Liver (tissue), 9 donors: Measurements from ENCODE around the gene FAM149B1. TPM values are rescaled to one million over a fixed set of nuclear protein-coding genes. Genes with fewer than 3 reads are reported as not detected.

Source experiments
- DNase-seq: peaks from one replicate; pipeline ENCODE4 v3.0.0-alpha.2; 2017; ENCODE audit warnings: low spot score
- H3K27ac ChIP-seq, 2 donors: one replicate each; pipeline ENCODE4 v1.7.0; 2013; ENCODE audit warnings: inconsistent platforms in 2 of 2, low read length in 2 of 2, control low read depth in 1 of 2, low read depth in 1 of 2, mild to moderate bottlenecking in 1 of 2
- H3K27me3 ChIP-seq, 4 donors: one replicate each; pipeline versions ENCODE4 v1.6.1 to v1.7.0; 2013; ENCODE audit warnings: low read length in 3 of 4, inconsistent platforms in 1 of 4, mild to moderate bottlenecking in 1 of 4, moderate library complexity in 1 of 4; ENCODE audit not compliant: control insufficient read depth in 4 of 4, insufficient read depth in 4 of 4
- H3K36me3 ChIP-seq, 4 donors: one replicate each; pipeline versions ENCODE4 v1.6.1 to v1.7.0; 2013; ENCODE audit warnings: low read length in 3 of 4, mild to moderate bottlenecking in 3 of 4, low read depth in 1 of 4, moderate library complexity in 1 of 4; ENCODE audit not compliant: control insufficient read depth in 4 of 4, insufficient read depth in 3 of 4
- H3K4me1 ChIP-seq, 4 donors: one replicate each; pipeline versions ENCODE4 v1.6.1 to v1.7.0; 2013; ENCODE audit warnings: low read length in 3 of 4, mild to moderate bottlenecking in 3 of 4, moderate library complexity in 1 of 4; ENCODE audit not compliant: control insufficient read depth in 4 of 4, insufficient read depth in 4 of 4
- H3K4me3 ChIP-seq, 3 donors: one replicate each; pipeline versions ENCODE4 v1.6.1 to v1.7.0; 2013; ENCODE audit warnings: low read length in 3 of 3, control low read depth in 1 of 3, low read depth in 1 of 3, mild to moderate bottlenecking in 1 of 3
- H3K9ac ChIP-seq, 2 donors: one replicate each; pipeline ENCODE4 v1.7.0; 2013; ENCODE audit warnings: low read length in 2 of 2, mild to moderate bottlenecking in 2 of 2, moderate library complexity in 2 of 2, control low read depth in 1 of 2, low read depth in 1 of 2
- H3K9me3 ChIP-seq, 4 donors: one replicate each; pipeline versions ENCODE4 v1.6.1 to v1.7.0; 2013; ENCODE audit warnings: low read length in 3 of 4; ENCODE audit not compliant: control insufficient read depth in 4 of 4
- ATF3 ChIP-seq: IDR thresholded peaks from 2 replicates; pipeline ENCODE4 v1.6.1; 2016; ENCODE audit warnings: antibody characterized with exemption
- CTCF ChIP-seq: fragments of 150-350 bp; IDR thresholded peaks from 2 replicates; pipeline ENCODE4 v1.5.1; 2017; ENCODE audit warnings: improper control_type of control experiment, low read depth, low read length; ENCODE audit not compliant: missing input control
- EGR1 ChIP-seq, 2 donors: IDR thresholded peaks; 2 replicates each; pipeline ENCODE4 v1.6.1; 2016 to 2018; ENCODE audit warnings: antibody characterized with exemption in 2 of 2, low read depth in 2 of 2
- FOXA1 ChIP-seq: IDR thresholded peaks from 2 replicates; pipeline ENCODE4 v1.6.1; 2016; ENCODE audit warnings: antibody characterized with exemption
- FOXA2 ChIP-seq: IDR thresholded peaks from 2 replicates; pipeline ENCODE4 v1.6.1; 2016; ENCODE audit warnings: antibody characterized with exemption
- GABPA ChIP-seq, 2 donors: IDR thresholded peaks in 1 of 2; conservative IDR thresholded peaks in 1 of 2; 2 replicates each; pipeline ENCODE4 v1.6.1; 2016; ENCODE audit warnings: antibody characterized with exemption in 2 of 2, mild to moderate bottlenecking in 1 of 2, moderate library complexity in 1 of 2
- HNF4A ChIP-seq, 2 donors: conservative IDR thresholded peaks; 2 replicates each; pipeline ENCODE4 v1.6.1; 2016; ENCODE audit warnings: antibody characterized with exemption in 2 of 2, mild to moderate bottlenecking in 2 of 2
- HNF4G ChIP-seq: IDR thresholded peaks from 2 replicates; pipeline ENCODE4 v1.6.1; 2016; ENCODE audit warnings: antibody characterized with exemption
- JUND ChIP-seq, 2 donors: IDR thresholded peaks; 2 replicates each; pipeline ENCODE4 v1.6.1; 2016; ENCODE audit warnings: antibody characterized with exemption in 2 of 2
- MAX ChIP-seq: IDR thresholded peaks from 2 replicates; pipeline ENCODE4 v1.6.1; 2016; ENCODE audit warnings: antibody characterized with exemption
- NR2F2 ChIP-seq: IDR thresholded peaks from 2 replicates; pipeline ENCODE4 v1.6.1; 2016; ENCODE audit warnings: antibody characterized with exemption
- RAD21 ChIP-seq, 2 donors: IDR thresholded peaks; 2 replicates each; pipeline ENCODE4 v1.6.1; 2016; ENCODE audit warnings: antibody characterized with exemption in 2 of 2, mild to moderate bottlenecking in 2 of 2
- REST ChIP-seq: IDR thresholded peaks from 2 replicates; pipeline ENCODE4 v1.6.1; 2016; ENCODE audit warnings: antibody characterized with exemption, mild to moderate bottlenecking
- RXRA ChIP-seq, 2 donors: IDR thresholded peaks; 2 replicates each; pipeline ENCODE4 v1.6.1; 2017 to 2018; ENCODE audit warnings: antibody characterized with exemption in 2 of 2, mild to moderate bottlenecking in 1 of 2
- SP1 ChIP-seq: IDR thresholded peaks from 2 replicates; pipeline ENCODE4 v1.6.1; 2018; ENCODE audit warnings: antibody characterized with exemption, mild to moderate bottlenecking
- TAF1 ChIP-seq: conservative IDR thresholded peaks from 2 replicates; pipeline ENCODE4 v1.6.1; 2016; ENCODE audit warnings: antibody characterized with exemption, mild to moderate bottlenecking
- ZBTB33 ChIP-seq: IDR thresholded peaks from 2 replicates; pipeline ENCODE4 v1.6.1; 2016; ENCODE audit warnings: antibody characterized with exemption
- WGBS: extraction: QIAGEN DNeasy Blood & Tissue Kit; methylation state at CpG from one replicate; pipeline ENCODE4 v1.1.7; 2013; 5-methylcytosine and 5-hydroxymethylcytosine counted together
- polyA plus RNA-seq, 2 donors: library from polyadenylated mRNA; stranded (reverse) in 1 of 2; unstranded in 1 of 2; fragments of 200-250 nt in 1 of 2; fragments of >200 nt in 1 of 2; fragmentation: Nextera tagmentation in 1 of 2; extraction: Ambion mirVana in 1 of 2; gene quantifications; one replicate each; pipeline versions ENCODE4 v1.2.1 to v1.2.3, GENCODE V29; 2013 to 2015
- total RNA-seq, 2 donors: library from RNA; depleted of rRNA; stranded (reverse); fragments of >200 nt; gene quantifications; one replicate each; pipeline ENCODE4 v1.2.3, GENCODE V29; 2014
- donor health status: healthy.
- donor health status: healthy.
- donor health status: healthy.
- donor health status: healthy.
- donor health status: healthy.

FAM149B1 gene
- total and polyA plus RNA-seq, 4 donors = 7.3 to 12.9 (median 9.1) TPM

- WGBS = 98% methylated on average over 1 of the region's 1 CpG
- Histone ChIP-seq H3K4me3 (no peak overlapping the region), H3K9ac (no peak overlapping the region), H3K36me3 (peaks cover 0 to 16% (median 10%) of the 10 kb centered on the region in 4 donors), H3K27me3 (no peaks in the 10 kb centered on the region), H3K27ac (no peak overlapping the region), H3K9me3 (no peaks in the 10 kb centered on the region), H3K4me1 (peaks cover 0 to 7% (median 3%) of the 10 kb centered on the region in 4 donors)
- TF ChIP-seq EGR1 (IDR thresholded peaks at IDR 0.05; ENCODE audit: low read depth in 2 of 2) = no peak
- no peak for TF ChIP-seq RXRA (IDR thresholded peaks at IDR 0.05)
- no peak for TF ChIP-seq NR2F2
- no peak for TF ChIP-seq REST
- TF ChIP-seq MAX = no peak
- TF ChIP-seq FOXA2 = no peak
- no peak for TF ChIP-seq JUND (IDR thresholded peaks at IDR 0.05)
- no peak for TF ChIP-seq CTCF
- no peak for TF ChIP-seq HNF4G
- TF ChIP-seq SP1 = no peak
- TF ChIP-seq TAF1 = no peak
- no peak for TF ChIP-seq HNF4A (conservative IDR thresholded peaks at IDR 0.05)
- no peak for TF ChIP-seq RAD21 (IDR thresholded peaks at IDR 0.05)
- no peak for TF ChIP-seq FOXA1
- DNase-seq = no peak
Measured at GRCh38 chr10:73220989-73221388, 53.1 kb downstream of the FAM149B1 start.

GRCh38 chr10:73225518-73225917, 57.6 kb downstream of the FAM149B1 start:
- H3K27me3 ChIP-seq = no peaks in the 10 kb centered on the region
- H3K9me3 ChIP-seq = no peaks in the 10 kb centered on the region
- H3K27ac ChIP-seq = no peak overlapping the region
- no peak overlapping the region for H3K4me3 ChIP-seq
- H3K4me1 ChIP-seq = no peaks in the 10 kb centered on the region
- peaks cover 2 to 4% (median 2%) of the 10 kb centered on the region in 4 donors for H3K36me3 ChIP-seq
- no peak overlapping the region for H3K9ac ChIP-seq
- no peak for DNase-seq
- no peak for TF ChIP-seq EGR1 (IDR thresholded peaks at IDR 0.05; ENCODE audit: low read depth in 2 of 2)
- TF ChIP-seq ZBTB33 = no peak
- no peak for TF ChIP-seq GABPA (IDR thresholded peaks at IDR 0.05 in 1 of 2, conservative IDR thresholded peaks at IDR 0.05 in 1 of 2)
- no peak for TF ChIP-seq HNF4A (conservative IDR thresholded peaks at IDR 0.05)
- TF ChIP-seq FOXA1 = no peak
- TF ChIP-seq SP1 = no peak
- TF ChIP-seq TAF1 = no peak
- TF ChIP-seq FOXA2 = no peak
- TF ChIP-seq NR2F2 = no peak
- TF ChIP-seq JUND (IDR thresholded peaks at IDR 0.05) = no peak
- no peak for TF ChIP-seq ATF3
- TF ChIP-seq REST = no peak
- TF ChIP-seq MAX = no peak
- no peak for TF ChIP-seq RXRA (IDR thresholded peaks at IDR 0.05)
- TF ChIP-seq HNF4G = no peak
- TF ChIP-seq CTCF = no peak
